Measurements from ENCODE around the gene DYNLRB2. TPM values are rescaled to one million over a fixed set of nuclear protein-coding genes. Genes with fewer than 3 reads are reported as not detected.
A peak's percentile ranks its signal among the peaks of the same experiment; 100 is the strongest.

The DYNLRB2 gene
- total RNA-seq, 2 experiments from 2014 or later: 0.31 TPM; not detected in 1

GRCh38 chr16:80530479-80530878, 10.3 kb upstream of the DYNLRB2 start:
- CTCF ChIA-PET: no interaction called here
- no peaks in the 10 kb centered on the region for H3K36me3 Mint-ChIP-seq (ENCODE audit: low read depth)

GRCh38 chr16:80536238-80536637, 4.6 kb upstream of the DYNLRB2 start:
- TF ChIP-seq, protein P1, sequence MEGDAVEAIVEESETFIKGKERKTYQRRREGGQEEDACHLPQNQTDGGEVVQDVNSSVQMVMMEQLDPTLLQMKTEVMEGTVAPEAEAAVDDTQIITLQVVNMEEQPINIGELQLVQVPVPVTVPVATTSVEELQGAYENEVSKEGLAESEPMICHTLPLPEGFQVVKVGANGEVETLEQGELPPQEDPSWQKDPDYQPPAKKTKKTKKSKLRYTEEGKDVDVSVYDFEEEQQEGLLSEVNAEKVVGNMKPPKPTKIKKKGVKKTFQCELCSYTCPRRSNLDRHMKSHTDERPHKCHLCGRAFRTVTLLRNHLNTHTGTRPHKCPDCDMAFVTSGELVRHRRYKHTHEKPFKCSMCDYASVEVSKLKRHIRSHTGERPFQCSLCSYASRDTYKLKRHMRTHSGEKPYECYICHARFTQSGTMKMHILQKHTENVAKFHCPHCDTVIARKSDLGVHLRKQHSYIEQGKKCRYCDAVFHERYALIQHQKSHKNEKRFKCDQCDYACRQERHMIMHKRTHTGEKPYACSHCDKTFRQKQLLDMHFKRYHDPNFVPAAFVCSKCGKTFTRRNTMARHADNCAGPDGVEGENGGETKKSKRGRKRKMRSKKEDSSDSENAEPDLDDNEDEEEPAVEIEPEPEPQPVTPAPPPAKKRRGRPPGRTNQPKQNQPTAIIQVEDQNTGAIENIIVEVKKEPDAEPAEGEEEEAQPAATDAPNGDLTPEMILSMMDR (IDR thresholded peaks at IDR 0.05): no peak
- no peak overlapping the region for H3K27ac Mint-ChIP-seq
- Histone ChIP-seq H3K9me3 (ENCODE audit: control insufficient read depth in 1 of 2, insufficient read depth in 1 of 2, low read length in 2 of 2) (no peaks in the 10 kb centered on the region), H3K4me3 (ENCODE audit: low read length) (no peak overlapping the region), H3K36me3 (ENCODE audit: insufficient read depth, low read length) (no peaks in the 10 kb centered on the region), H3K27me3 (ENCODE audit: control insufficient read depth in 1 of 2, insufficient read depth in 2 of 2, low read length in 2 of 2) (no peaks in the 10 kb centered on the region), H3K27ac (ENCODE audit: low read depth in 1 of 2, low read length in 2 of 2) (no peak overlapping the region), H3K4me1 (ENCODE audit: insufficient read depth, low read length) (peaks cover 10% of the 10 kb centered on the region)
- peaks cover 15% of the 10 kb centered on the region for H3K4me1 Mint-ChIP-seq (ENCODE audit: low read depth)
- ChIA-PET POLR2A (no interaction called here), CTCF (no interaction called here)
- no peak for DNase-seq
- H3K4me3 Mint-ChIP-seq: no peak overlapping the region
- no peaks in the 10 kb centered on the region for H3K9me3 Mint-ChIP-seq
- intact Hi-C loops (cut with DNase I, micrococcal nuclease): loop anchor here in 1 of 2 experiments (5.0 to 10.0 kb wide), 2 partner anchors 764 to 1629 kb away; no protein-coding TSS in a partner anchor
- no peak for ATAC-seq (ENCODE audit: poor library complexity)
- H3K27me3 Mint-ChIP-seq: peaks cover 14% of the 10 kb centered on the region
- peaks cover 10% of the 10 kb centered on the region for H3K36me3 Mint-ChIP-seq (ENCODE audit: low read depth)

More at GRCh38 chr16:80530479-80530878, 10.3 kb upstream of the DYNLRB2 start:
- intact Hi-C loops (cut with DNase I, micrococcal nuclease): loop anchor here in 1 of 2 experiments (10.0 kb wide), 1 partner anchor 1634 kb away; no protein-coding TSS in a partner anchor
- POLR2A ChIA-PET: no interaction called here
- Mint-ChIP-seq H3K9me3 (no peaks in the 10 kb centered on the region), H3K27ac (no peak overlapping the region), H3K4me3 (no peak overlapping the region), H3K27me3 (peaks cover 7% of the 10 kb centered on the region), H3K4me1 (ENCODE audit: low read depth) (no peaks in the 10 kb centered on the region)
- Histone ChIP-seq H3K27ac (ENCODE audit: low read depth in 1 of 2, low read length in 2 of 2) (no peak overlapping the region), H3K4me1 (ENCODE audit: insufficient read depth, low read length) (no peaks in the 10 kb centered on the region), H3K36me3 (ENCODE audit: insufficient read depth, low read length) (no peaks in the 10 kb centered on the region), H3K27me3 (ENCODE audit: control insufficient read depth in 1 of 2, insufficient read depth in 2 of 2, low read length in 2 of 2) (no peaks in the 10 kb centered on the region), H3K4me3 (ENCODE audit: low read length) (no peak overlapping the region), H3K9me3 (ENCODE audit: control insufficient read depth in 1 of 2, insufficient read depth in 1 of 2, low read length in 2 of 2) (no peaks in the 10 kb centered on the region)
- ATAC-seq (ENCODE audit: poor library complexity) (no peak), DNase-seq (no peak)
- TF ChIP-seq, protein P1 (IDR thresholded peaks at IDR 0.05): no peak

DNA sequence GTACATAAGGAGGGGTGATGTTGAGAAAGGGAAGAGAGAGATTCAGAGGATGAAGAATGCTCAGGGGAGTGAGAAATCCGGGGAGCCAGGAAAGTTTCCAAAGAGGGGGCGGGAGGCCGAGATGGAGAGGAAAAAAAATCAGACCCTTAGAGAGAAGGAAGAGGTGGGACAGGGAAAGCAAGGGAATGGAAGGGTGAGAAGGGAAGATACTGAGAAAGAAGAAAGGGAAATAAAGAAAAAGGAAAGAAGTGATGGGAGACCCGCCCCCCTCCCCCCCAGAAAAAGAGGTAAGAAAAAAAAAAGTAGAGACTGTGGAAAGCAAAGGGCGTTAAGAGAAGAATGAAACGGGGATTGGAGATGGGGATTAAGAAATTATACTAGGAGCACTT, 507 bp downstream of the DYNLRB2 start:
- peak overlapping the region; percentile 93 for H3K4me3 Mint-ChIP-seq
- ChIA-PET POLR2A (interaction anchor here (1.7 kb wide), 1 partner anchor 39 kb away, joined by 5 read pairs; no protein-coding TSS in a partner anchor), CTCF (interaction anchor here (0.8 kb wide), 1 partner anchor 494 kb away, joined by 3 read pairs; the partner anchor contains the start of gene ATMIN)
- no peaks in the 10 kb centered on the region for H3K27me3 Mint-ChIP-seq
- H3K27ac Mint-ChIP-seq: peak overlapping the region; percentile 94
- H3K9me3 Mint-ChIP-seq: no peaks in the 10 kb centered on the region
- H3K4me1 Mint-ChIP-seq (ENCODE audit: low read depth): peaks cover 17% of the 10 kb centered on the region
- DNase-seq (no peak), ATAC-seq (ENCODE audit: poor library complexity) (no peak)
- Histone ChIP-seq H3K27ac (ENCODE audit: low read depth in 1 of 2, low read length in 2 of 2) (peak overlapping the region; percentile 36 to 62), H3K27me3 (ENCODE audit: control insufficient read depth in 1 of 2, insufficient read depth in 2 of 2, low read length in 2 of 2) (no peaks in the 10 kb centered on the region), H3K4me1 (ENCODE audit: insufficient read depth, low read length) (peaks cover 11% of the 10 kb centered on the region), H3K4me3 (ENCODE audit: low read length) (peak overlapping the region; percentile 62), H3K36me3 (ENCODE audit: insufficient read depth, low read length) (no peaks in the 10 kb centered on the region), H3K9me3 (ENCODE audit: control insufficient read depth in 1 of 2, insufficient read depth in 1 of 2, low read length in 2 of 2) (no peaks in the 10 kb centered on the region)
- intact Hi-C loops (cut with DNase I, micrococcal nuclease): loop anchor here in 1 of 2 experiments (5.0 to 10.0 kb wide), 4 partner anchors 261 to 904 kb away; partner anchors contain the start of genes CDYL2, CENPN, CMC2 and CMIP
- peaks cover 10% of the 10 kb centered on the region for H3K36me3 Mint-ChIP-seq (ENCODE audit: low read depth)
- TF ChIP-seq, protein P1 (IDR thresholded peaks at IDR 0.05): no peak
